SK-N-SH (cell line): ENCODE measurements around the gene AJM1. TPM values are rescaled to one million over a fixed set of nuclear protein-coding genes. Genes with fewer than 3 reads are reported as not detected.

Source experiments
- CTCF ChIA-PET: fragments of 300-600, 350-600 bp; formaldehyde crosslinking; extraction: SDS; loops from one replicate; lab custom pipeline; 2021; lab: Yijun Ruan, JAX
- POLR2A ChIA-PET: fragments of 350-600 bp; sonication (Branson Sonifier 250); formaldehyde crosslinking; extraction: SDS; loops from one replicate; lab custom pipeline; 2020; ENCODE audit warnings: antibody characterized with exemption, inconsistent platforms; lab: Yijun Ruan, JAX
- DNase-seq: peaks from one replicate; pipeline ENCODE4 v3.0.0; 2012
- H2AFZ ChIP-seq: fragments of 200-600 bp; sonication (generic); 2 replicates; pipeline ENCODE4 v1.8.1; 2016; ENCODE audit warnings: antibody characterized with exemption, mild to moderate bottlenecking, low read depth
- H3F3A ChIP-seq: fragments of 200-600 bp; sonication (generic); replicated peaks from 2 replicates; pipeline ENCODE3; 2016; ENCODE audit warnings: antibody characterized with exemption, mild to moderate bottlenecking; ENCODE audit not compliant: insufficient read depth
- H3K27ac ChIP-seq, 2 experiments: fragments of 200-500 bp in 1 of 2; fragments of 200-600 bp in 1 of 2; sonication (Bioruptor generic) in 1 of 2; sonication (generic), shearing (Covaris generic) in 1 of 2; 2 replicates each; pipeline versions ENCODE4 v1.5.1 to v1.6.1; 2014 to 2016; ENCODE audit warnings: low read depth in 2 of 2, inconsistent platforms in 1 of 2, low read length in 1 of 2, mild to moderate bottlenecking in 1 of 2, mixed read lengths in 1 of 2
- H3K27me3 ChIP-seq: fragments of 200-600 bp; sonication (generic), shearing (Covaris generic); 2 replicates; pipeline ENCODE4 v1.6.1; 2016; ENCODE audit warnings: mixed run types; ENCODE audit not compliant: insufficient read depth
- H3K36me3 ChIP-seq, 2 experiments: fragments of 200-500 bp in 1 of 2; fragments of 200-600 bp in 1 of 2; sonication (Bioruptor generic) in 1 of 2; sonication (generic) in 1 of 2; replicated peaks in 1 of 2; 2 replicates each; pipeline versions ENCODE3 to v1.5.1; 2014 to 2016; ENCODE audit warnings: low read length in 1 of 2, mild to moderate bottlenecking in 1 of 2; ENCODE audit not compliant: insufficient read depth in 2 of 2, control insufficient read depth in 1 of 2
- H3K4me1 ChIP-seq, 2 experiments: fragments of 200-500 bp in 1 of 2; fragments of 200-600 bp in 1 of 2; sonication (Bioruptor generic) in 1 of 2; sonication (generic), shearing (Covaris generic) in 1 of 2; 2 replicates each; pipeline versions ENCODE4 v1.5.1 to v1.6.1; 2014 to 2016; ENCODE audit warnings: low read depth in 1 of 2, low read length in 1 of 2, mixed run types in 1 of 2; ENCODE audit not compliant: insufficient read depth in 2 of 2, control insufficient read depth in 1 of 2
- H3K4me2 ChIP-seq: fragments of 200-600 bp; sonication (generic), shearing (Covaris generic); 2 replicates; pipeline ENCODE4 v1.6.1; 2017; ENCODE audit warnings: mixed run types
- H3K4me3 ChIP-seq, 2 experiments: fragments of 200-500 bp in 1 of 2; fragments of 200-600 bp in 1 of 2; sonication (Bioruptor generic) in 1 of 2; sonication (generic), shearing (Covaris generic) in 1 of 2; 2 replicates each; pipeline versions ENCODE4 v1.5.1 to v1.8.1; 2014 to 2016; ENCODE audit warnings: low read depth in 2 of 2, inconsistent platforms in 1 of 2, low read length in 1 of 2, mild to moderate bottlenecking in 1 of 2, mixed read lengths in 1 of 2, moderate library complexity in 1 of 2
- H3K79me2 ChIP-seq: fragments of 200-600 bp; sonication (generic); 2 replicates; pipeline ENCODE4 v1.8.1; 2017; ENCODE audit warnings: mild to moderate bottlenecking; ENCODE audit not compliant: insufficient read depth
- H3K9ac ChIP-seq: fragments of 200-600 bp; sonication (generic); 2 replicates; pipeline ENCODE4 v1.6.1; 2017; ENCODE audit warnings: mixed run types
- H3K9me2 ChIP-seq: fragments of 200-600 bp; sonication (generic); 2 replicates; pipeline ENCODE4 v1.6.1; 2017; ENCODE audit warnings: mixed run types
- H3K9me3 ChIP-seq: fragments of 200-600 bp; sonication (generic); 2 replicates; pipeline ENCODE4 v1.6.1; 2017; ENCODE audit warnings: mixed run types, mild to moderate bottlenecking, moderate library complexity
- H4K20me1 ChIP-seq: fragments of 200-600 bp; sonication (generic); 2 replicates; pipeline ENCODE4 v1.6.1; 2017; ENCODE audit warnings: mild to moderate bottlenecking, mixed run types; ENCODE audit not compliant: insufficient read depth
- CHD2 ChIP-seq: fragments of 150-350 bp; IDR thresholded peaks from 2 replicates; pipeline ENCODE4 v1.6.1; 2018; ENCODE audit warnings: low read length; ENCODE audit not compliant: partially characterized antibody
- ELF1 ChIP-seq: IDR thresholded peaks from 2 replicates; pipeline ENCODE4 v1.4.0; 2012
- EP300 ChIP-seq, 2 experiments: IDR thresholded peaks; 2 replicates each; pipeline versions ENCODE4 v1.4.0 to v1.6.1; 2012; ENCODE audit warnings: borderline replicate concordance in 1 of 2, low read depth in 1 of 2, low read length in 1 of 2
- FOXJ3 ChIP-seq: sonication (generic); formaldehyde crosslinking; IDR thresholded peaks from 2 replicates; pipeline ENCODE4 v1.5.1; 2020; ENCODE audit warnings: mild to moderate bottlenecking, missing genetic modification reagents
- GABPA ChIP-seq: IDR thresholded peaks from 2 replicates; pipeline ENCODE4 v1.4.0; 2012; ENCODE audit warnings: low read depth, mild to moderate bottlenecking
- IRF3 ChIP-seq: fragments of 150-350 bp; IDR thresholded peaks from 2 replicates; pipeline ENCODE4 v1.6.1; 2016; ENCODE audit warnings: mild to moderate bottlenecking, low read depth, low read length
- MAX ChIP-seq: IDR thresholded peaks from 2 replicates; pipeline ENCODE4 v1.4.0; 2012; ENCODE audit warnings: low read depth
- MEF2A ChIP-seq: IDR thresholded peaks from 2 replicates; pipeline ENCODE4 v1.4.0; 2012; ENCODE audit warnings: low read depth, borderline replicate concordance
- MXI1 ChIP-seq: IDR thresholded peaks from 2 replicates; pipeline ENCODE4 v1.6.1; 2012; ENCODE audit warnings: mild to moderate bottlenecking, low read depth, low read length, improper control_type of control experiment
- NFIC ChIP-seq: IDR thresholded peaks from 2 replicates; pipeline ENCODE4 v1.4.0; 2012; ENCODE audit warnings: borderline replicate concordance
- PBX3 ChIP-seq: IDR thresholded peaks from 2 replicates; pipeline ENCODE4; 2012
- POLR2AphosphoS5 ChIP-seq: IDR thresholded peaks from 2 replicates; pipeline ENCODE4 v1.6.1; 2012; ENCODE audit warnings: low read depth, low read length
- SMC3 ChIP-seq: IDR thresholded peaks from 2 replicates; pipeline ENCODE4 v1.6.1; 2012; ENCODE audit warnings: low read depth, low read length, improper control_type of control experiment
- TAF1 ChIP-seq: IDR thresholded peaks from 2 replicates; pipeline ENCODE4 v1.6.1; 2012; ENCODE audit warnings: low read depth, mild to moderate bottlenecking, low read length, moderate library complexity, borderline replicate concordance
- TCF12 ChIP-seq: IDR thresholded peaks from 2 replicates; pipeline ENCODE4 v1.4.0; 2012
- USF1 ChIP-seq: IDR thresholded peaks from 2 replicates; pipeline ENCODE4 v1.4.0; 2012; ENCODE audit warnings: low read depth, borderline replicate concordance
- USF2 ChIP-seq: fragments of 150-350 bp; IDR thresholded peaks from 2 replicates; pipeline ENCODE4 v1.6.1; 2017; ENCODE audit warnings: antibody characterized with exemption, low read length, low read depth, borderline replicate concordance
- WGBS: methylation state at CpG from one replicate; pipeline ENCODE4 v1.1.6; 2017; ENCODE audit warnings: low lambda C conversion rate; 5-methylcytosine and 5-hydroxymethylcytosine counted together
- polyA plus RNA-seq, 3 experiments: library from polyadenylated mRNA; depleted of rRNA; stranded (reverse); fragments of >200 nt; gene quantifications; 2 replicates each; pipeline ENCODE4 v1.2.3, GENCODE V29; 2012

AJM1 gene
- polyA plus RNA-seq, 1 of the 3 experiments (the other 2 are of a cell fraction): 2.4 TPM

GRCh38 chr9:136885950-136886578 lies 43.8 kb downstream of the AJM1 start, which contains the start of gene TRAF2:
Gene TRAF2 (plus strand): TSS chr9:136886516. CDS start chr9:136898741, 12,225 bp downstream.
- Histone ChIP-seq H3K36me3 (no peaks in the 10 kb centered on the region), H3K9me2 (no peaks in the 10 kb centered on the region), H3F3A (no peaks in the 10 kb centered on the region), H3K27me3 (no peaks in the 10 kb centered on the region), H3K4me3 (peak within 1 kb of the TSS; percentile 74 to 86), H3K4me2 (peak within 1 kb of the TSS; percentile 100), H3K9ac (peak within 1 kb of the TSS; percentile 86), H3K27ac (peak within 1 kb of the TSS; percentile 39 to 67), H3K4me1 (peaks cover 0 to 10% of the 10 kb centered on the region in 2 experiments; a peak in 2 of 4 replicates), H4K20me1 (peaks cover 10% of the 10 kb centered on the region; the same call in 1 of the 2 replicates), H2AFZ (peak within 1 kb of the TSS; percentile 81), H3K79me2 (peaks cover 42% of the 10 kb centered on the region), H3K9me3 (no peaks in the 10 kb centered on the region)
- ChIA-PET POLR2A (interaction anchor here (0.6 to 1.3 kb wide), 5 partner anchors 17 to 57 kb away, joined by 3 to 4 read pairs (median 3); partner anchors contain the start of gene EDF1), CTCF (interaction anchor here (2.2 kb wide), 1 partner anchor 59 kb away, joined by 4 read pairs; the partner anchor contains the start of genes C8G and FBXW5)
- DNase-seq: peak; percentile 100
- TF ChIP-seq NFIC: no peak
- TF ChIP-seq POLR2AphosphoS5: peak; percentile 53; the same call in 1 of the 2 replicates
- no peak for TF ChIP-seq USF2
- TF ChIP-seq MXI1: peak; percentile 81
- TF ChIP-seq TCF12: no peak
- TF ChIP-seq PBX3: peak; percentile 100
- no peak for TF ChIP-seq FOXJ3 (CRISPR knock-in tag)
- no peak for TF ChIP-seq SMC3
- TF ChIP-seq USF1: no peak
- TF ChIP-seq IRF3: peak; percentile 99
- TF ChIP-seq CHD2: peak; percentile 96
- TF ChIP-seq ELF1: no peak
- no peak for TF ChIP-seq GABPA
- TF ChIP-seq EP300 (IDR thresholded peaks at IDR 0.05; ENCODE audit: borderline replicate concordance in 1 of 2, low read depth in 1 of 2, low read length in 1 of 2): no peak
- peak; percentile 34; the same call in 1 of the 2 replicates for TF ChIP-seq MAX
- TF ChIP-seq MEF2A: no peak
- no peak for TF ChIP-seq TAF1
- WGBS: 2% methylated on average over 13 of the region's 88 CpGs
